Measurements from ENCODE around the gene RBM15.

The RBM15 gene

DNA sequence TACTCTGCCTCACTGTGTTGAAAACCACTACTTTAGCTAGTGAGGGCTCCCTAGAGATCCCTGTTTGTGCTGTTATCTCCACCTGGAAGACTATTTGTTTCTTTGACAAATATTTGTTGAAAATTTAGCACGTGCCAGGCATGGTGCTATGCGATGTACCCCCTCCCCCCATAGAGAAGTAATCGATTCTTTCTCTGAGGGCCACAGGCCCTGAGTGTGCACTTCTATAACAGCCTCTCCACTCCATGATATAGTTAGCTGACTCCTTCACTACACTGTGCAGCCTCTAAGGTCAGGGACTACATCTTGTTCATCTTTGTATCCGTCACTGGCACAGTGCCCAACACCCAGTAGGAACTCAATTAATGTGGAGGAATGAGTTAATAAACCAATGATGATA lies 17.3 kb upstream of the RBM15 start:
- Histone ChIP-seq H3K4me3 (replicated peaks; ENCODE audit: low read depth, low read length) (no peak overlapping the region), H3K36me3 (ENCODE audit: control insufficient read depth, insufficient read depth, low read length) (no peaks in the 10 kb centered on the region), H3K27me3 (replicated peaks; ENCODE audit: control insufficient read depth, insufficient read depth, low read length) (no peaks in the 10 kb centered on the region)
- no peak for DNase-seq (ENCODE audit: extremely low read depth, insufficient read length)
- TF ChIP-seq, protein P1, sequence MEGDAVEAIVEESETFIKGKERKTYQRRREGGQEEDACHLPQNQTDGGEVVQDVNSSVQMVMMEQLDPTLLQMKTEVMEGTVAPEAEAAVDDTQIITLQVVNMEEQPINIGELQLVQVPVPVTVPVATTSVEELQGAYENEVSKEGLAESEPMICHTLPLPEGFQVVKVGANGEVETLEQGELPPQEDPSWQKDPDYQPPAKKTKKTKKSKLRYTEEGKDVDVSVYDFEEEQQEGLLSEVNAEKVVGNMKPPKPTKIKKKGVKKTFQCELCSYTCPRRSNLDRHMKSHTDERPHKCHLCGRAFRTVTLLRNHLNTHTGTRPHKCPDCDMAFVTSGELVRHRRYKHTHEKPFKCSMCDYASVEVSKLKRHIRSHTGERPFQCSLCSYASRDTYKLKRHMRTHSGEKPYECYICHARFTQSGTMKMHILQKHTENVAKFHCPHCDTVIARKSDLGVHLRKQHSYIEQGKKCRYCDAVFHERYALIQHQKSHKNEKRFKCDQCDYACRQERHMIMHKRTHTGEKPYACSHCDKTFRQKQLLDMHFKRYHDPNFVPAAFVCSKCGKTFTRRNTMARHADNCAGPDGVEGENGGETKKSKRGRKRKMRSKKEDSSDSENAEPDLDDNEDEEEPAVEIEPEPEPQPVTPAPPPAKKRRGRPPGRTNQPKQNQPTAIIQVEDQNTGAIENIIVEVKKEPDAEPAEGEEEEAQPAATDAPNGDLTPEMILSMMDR (IDR thresholded peaks at IDR 0.05; ENCODE audit: insufficient read depth, low read length, poor library complexity, severe bottlenecking) = no peak

DNA sequence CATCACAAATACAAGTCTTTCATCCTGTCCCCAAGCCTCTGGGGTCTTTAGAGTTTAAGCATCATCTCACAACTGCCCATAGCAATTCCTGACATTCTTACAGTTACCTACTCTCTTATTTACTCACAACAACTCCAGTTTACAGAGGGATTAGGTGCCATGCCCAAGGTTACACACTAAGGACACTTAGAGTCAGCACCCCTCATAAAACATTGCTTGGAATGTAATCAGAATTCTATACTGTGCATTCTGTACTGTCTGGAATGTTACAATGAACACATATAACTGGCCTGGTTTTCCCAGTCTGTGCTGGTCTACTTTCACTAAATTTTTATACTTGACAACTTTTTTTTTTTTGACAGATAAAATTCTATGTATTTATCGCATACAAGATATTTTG lies 14.5 kb upstream of the RBM15 start:
- DNase-seq (ENCODE audit: extremely low read depth, insufficient read length) = no peak
- Histone ChIP-seq H3K4me3 (replicated peaks; ENCODE audit: low read depth, low read length) (no peak overlapping the region), H3K27me3 (replicated peaks; ENCODE audit: control insufficient read depth, insufficient read depth, low read length) (no peaks in the 10 kb centered on the region), H3K36me3 (ENCODE audit: control insufficient read depth, insufficient read depth, low read length) (no peaks in the 10 kb centered on the region)
- TF ChIP-seq, protein P1 (IDR thresholded peaks at IDR 0.05; ENCODE audit: insufficient read depth, low read length, poor library complexity, severe bottlenecking) = no peak

DNA sequence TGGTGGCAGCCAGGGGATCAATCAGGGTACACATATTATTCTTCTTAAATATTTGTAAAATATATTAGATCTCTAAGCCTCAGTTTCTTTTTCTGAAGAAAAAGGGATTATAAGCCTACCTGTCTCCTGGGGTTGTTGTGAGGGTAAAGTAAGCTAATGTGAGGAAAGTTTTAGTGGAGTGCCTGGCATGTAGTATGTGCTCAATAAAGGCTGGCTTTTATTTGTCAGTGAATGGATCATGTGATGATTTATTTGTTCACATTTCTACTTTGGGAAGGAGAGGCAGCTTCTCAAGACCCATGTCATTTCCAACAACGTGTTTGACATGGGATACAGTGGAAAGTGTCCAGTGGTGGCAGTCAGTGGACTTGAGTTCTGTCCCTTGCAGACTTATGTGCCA lies 12.4 kb upstream of the RBM15 start:
- no peak for DNase-seq (ENCODE audit: extremely low read depth, insufficient read length)
- Histone ChIP-seq H3K27me3 (replicated peaks; ENCODE audit: control insufficient read depth, insufficient read depth, low read length) (no peaks in the 10 kb centered on the region), H3K4me3 (replicated peaks; ENCODE audit: low read depth, low read length) (no peak overlapping the region), H3K36me3 (ENCODE audit: control insufficient read depth, insufficient read depth, low read length) (no peaks in the 10 kb centered on the region)
- TF ChIP-seq, protein P1 (IDR thresholded peaks at IDR 0.05; ENCODE audit: insufficient read depth, low read length, poor library complexity, severe bottlenecking) = no peak

DNA sequence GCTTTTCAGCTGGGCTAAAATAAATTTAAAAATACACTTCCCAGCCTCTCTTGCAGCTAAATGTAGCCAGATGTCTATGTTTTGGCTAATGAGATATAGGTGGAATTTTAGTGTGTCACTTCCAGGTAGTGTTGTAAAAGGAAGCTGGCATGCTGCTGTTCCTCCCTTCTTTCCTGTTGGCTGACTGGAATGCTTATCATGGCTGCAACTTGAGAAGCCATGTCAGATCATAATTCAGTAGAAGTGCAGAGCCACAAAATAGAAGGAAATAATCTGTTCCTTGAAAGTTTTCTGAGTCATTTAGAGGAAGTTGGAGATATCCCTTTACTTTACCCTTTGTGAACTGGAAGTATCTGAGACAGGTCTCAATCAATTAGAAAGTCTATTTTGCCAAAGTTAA lies 10.9 kb upstream of the RBM15 start:
- H3K4me3 ChIP-seq (replicated peaks; ENCODE audit: low read depth, low read length) = no peak overlapping the region
- DNase-seq (ENCODE audit: extremely low read depth, insufficient read length) = no peak
- TF ChIP-seq, protein P1 (IDR thresholded peaks at IDR 0.05; ENCODE audit: insufficient read depth, low read length, poor library complexity, severe bottlenecking) = no peak
- no peaks in the 10 kb centered on the region for H3K36me3 ChIP-seq (ENCODE audit: control insufficient read depth, insufficient read depth, low read length)
- H3K27me3 ChIP-seq (replicated peaks; ENCODE audit: control insufficient read depth, insufficient read depth, low read length) = no peaks in the 10 kb centered on the region

DNA sequence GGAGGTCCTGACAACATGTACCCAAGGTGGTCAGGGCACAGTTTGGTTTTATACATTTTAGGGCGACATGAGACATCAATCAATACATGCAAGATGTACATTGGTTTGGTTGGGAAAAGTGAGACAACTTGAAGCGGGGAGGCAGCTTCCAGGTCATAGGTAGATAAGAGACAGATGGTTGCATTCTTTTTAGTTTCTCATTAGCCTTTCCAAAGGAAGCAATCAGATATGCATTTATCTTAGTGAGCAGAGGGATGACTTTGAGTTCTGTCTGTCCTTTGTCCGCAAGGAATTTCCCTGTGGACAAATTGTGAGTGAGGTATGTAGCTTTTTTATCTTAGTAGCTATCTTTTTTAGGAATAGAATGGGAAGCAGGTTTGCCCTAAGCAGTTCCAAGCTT lies 10.5 kb upstream of the RBM15 start:
- TF ChIP-seq, protein P1 (IDR thresholded peaks at IDR 0.05; ENCODE audit: insufficient read depth, low read length, poor library complexity, severe bottlenecking) = no peak
- H3K36me3 ChIP-seq (ENCODE audit: control insufficient read depth, insufficient read depth, low read length) = no peaks in the 10 kb centered on the region
- H3K27me3 ChIP-seq (replicated peaks; ENCODE audit: control insufficient read depth, insufficient read depth, low read length) = no peaks in the 10 kb centered on the region
- H3K4me3 ChIP-seq (replicated peaks; ENCODE audit: low read depth, low read length) = no peak overlapping the region
- no peak for DNase-seq (ENCODE audit: extremely low read depth, insufficient read length)

DNA sequence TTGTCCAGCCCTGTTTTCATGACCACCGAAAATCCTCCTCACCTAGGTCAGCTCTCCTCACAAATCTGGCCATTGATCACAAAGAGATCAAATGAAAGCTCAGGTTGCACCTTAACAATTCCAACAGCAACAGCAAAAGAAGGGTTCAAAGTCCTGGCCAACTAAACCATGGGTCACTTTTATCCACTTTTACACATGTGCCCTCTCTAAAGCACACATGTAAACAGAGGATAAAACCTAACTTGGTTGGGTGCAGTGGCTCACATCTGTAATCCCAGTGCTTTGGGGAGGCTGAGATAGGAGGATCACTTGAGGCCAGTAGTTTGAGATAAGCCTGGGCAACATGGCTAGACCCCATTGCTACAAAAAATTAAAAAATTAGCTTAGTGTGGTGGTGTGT lies 3.9 kb upstream of the RBM15 start:
- DNase-seq (ENCODE audit: extremely low read depth, insufficient read length) = no peak
- H3K27me3 ChIP-seq (replicated peaks; ENCODE audit: control insufficient read depth, insufficient read depth, low read length) = no peaks in the 10 kb centered on the region
- TF ChIP-seq, protein P1 (IDR thresholded peaks at IDR 0.05; ENCODE audit: insufficient read depth, low read length, poor library complexity, severe bottlenecking) = no peak
- H3K4me3 ChIP-seq (replicated peaks; ENCODE audit: low read depth, low read length) = no peak overlapping the region
- H3K36me3 ChIP-seq (ENCODE audit: control insufficient read depth, insufficient read depth, low read length) = peaks cover under 1% of the 10 kb centered on the region; the same call in 1 of the 2 replicates
